Measurements from ENCODE around the gene EHBP1.

- TF ChIP-seq CTCF (IDR thresholded peaks at IDR 0.05) (no peak), POLR2A (IDR thresholded peaks at IDR 0.05) (no peak), POLR2AphosphoS5 (IDR thresholded peaks at IDR 0.05) (no peak)
Observed at GRCh38 chr2:62919041-62919440, 213.5 kb downstream of the EHBP1 start.

All from stomach (tissue), 4 donors.